DOHH2 (cell line): ENCODE results near the gene DHX30.

ENCODE experiments used
- EZH2phosphoT487 ChIP-seq: fragments of 200-600 bp; sonication (generic); IDR thresholded peaks from 2 replicates; pipeline ENCODE4 v1.6.1; 2017; ENCODE audit warnings: borderline replicate concordance, mild to moderate bottlenecking, antibody characterized with exemption, low read length, moderate library complexity, mixed read lengths
- TF ChIP-seq, protein P1 (sequence below): fragments of 200-600 bp; sonication (generic); IDR thresholded peaks from one replicate; pipeline ENCODE4 v1.5.1; 2014; ENCODE audit warnings: antibody characterized with exemption, mild to moderate bottlenecking, low read depth, low read length; ENCODE audit not compliant: poor library complexity, severe bottlenecking

DNA sequence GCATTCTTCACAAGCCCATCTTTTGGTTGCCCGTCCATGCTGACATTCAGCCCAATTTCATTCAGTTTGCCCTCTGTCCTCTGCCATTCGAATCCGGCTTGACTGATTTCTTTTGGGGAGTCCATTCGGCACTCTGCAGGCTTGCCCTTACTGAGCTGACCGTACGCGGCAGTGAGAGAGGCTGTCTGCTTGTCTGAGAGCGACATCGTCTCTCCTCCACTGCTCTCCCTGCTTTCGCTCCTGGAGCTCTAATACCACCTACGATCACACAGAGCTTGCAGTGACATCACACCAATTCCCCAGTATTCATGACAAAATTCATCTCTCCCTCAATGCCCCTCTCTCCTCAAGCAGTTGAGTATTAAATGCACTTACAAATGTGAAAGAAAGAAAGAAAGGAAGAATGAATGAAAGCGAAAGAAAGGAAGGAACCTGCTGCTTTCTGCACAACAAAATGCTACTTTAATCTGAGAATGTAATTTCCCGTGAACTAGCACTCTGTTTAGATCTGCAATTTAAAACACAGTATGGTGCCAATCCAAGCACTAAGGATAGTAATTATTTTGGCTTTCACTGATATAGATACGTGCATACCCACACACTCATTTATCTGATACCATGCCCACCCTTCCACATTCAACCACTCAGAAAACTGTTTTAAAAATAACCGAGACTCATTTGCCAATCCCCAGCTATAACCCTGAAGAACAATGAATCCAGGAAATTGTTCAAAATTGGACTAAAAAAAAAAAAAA, 89.5 kb downstream of the DHX30 start:
- TF ChIP-seq, protein P1, sequence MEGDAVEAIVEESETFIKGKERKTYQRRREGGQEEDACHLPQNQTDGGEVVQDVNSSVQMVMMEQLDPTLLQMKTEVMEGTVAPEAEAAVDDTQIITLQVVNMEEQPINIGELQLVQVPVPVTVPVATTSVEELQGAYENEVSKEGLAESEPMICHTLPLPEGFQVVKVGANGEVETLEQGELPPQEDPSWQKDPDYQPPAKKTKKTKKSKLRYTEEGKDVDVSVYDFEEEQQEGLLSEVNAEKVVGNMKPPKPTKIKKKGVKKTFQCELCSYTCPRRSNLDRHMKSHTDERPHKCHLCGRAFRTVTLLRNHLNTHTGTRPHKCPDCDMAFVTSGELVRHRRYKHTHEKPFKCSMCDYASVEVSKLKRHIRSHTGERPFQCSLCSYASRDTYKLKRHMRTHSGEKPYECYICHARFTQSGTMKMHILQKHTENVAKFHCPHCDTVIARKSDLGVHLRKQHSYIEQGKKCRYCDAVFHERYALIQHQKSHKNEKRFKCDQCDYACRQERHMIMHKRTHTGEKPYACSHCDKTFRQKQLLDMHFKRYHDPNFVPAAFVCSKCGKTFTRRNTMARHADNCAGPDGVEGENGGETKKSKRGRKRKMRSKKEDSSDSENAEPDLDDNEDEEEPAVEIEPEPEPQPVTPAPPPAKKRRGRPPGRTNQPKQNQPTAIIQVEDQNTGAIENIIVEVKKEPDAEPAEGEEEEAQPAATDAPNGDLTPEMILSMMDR: no peak
- no peak for TF ChIP-seq EZH2phosphoT487
